ENCODE results near the gene PHF14.
A peak's percentile ranks its signal among the peaks of the same experiment; 100 is the strongest.

Gene PHF14

GRCh38 chr7:11206177-11206899 lies 232.7 kb downstream of the PHF14 start:
- DNase-seq (ENCODE audit: low read depth in 3 of 3, low spot score in 1 of 3) = no peak

- no peak for DNase-seq (ENCODE audit: low read depth in 3 of 3, low spot score in 1 of 3)
Measured at GRCh38 chr7:11207565-11207964, 233.9 kb downstream of the PHF14 start.

- no peak for DNase-seq (ENCODE audit: low read depth in 3 of 3, low spot score in 1 of 3)
Measured at GRCh38 chr7:11208883-11209465, 235.3 kb downstream of the PHF14 start.

- no peak for DNase-seq (ENCODE audit: low read depth in 3 of 3, low spot score in 1 of 3)
Measured at GRCh38 chr7:11210374-11210773, 236.7 kb downstream of the PHF14 start.

GRCh38 chr7:11212080-11212711 lies 238.5 kb downstream of the PHF14 start:
- peak in 1 of 3 donors; percentile 3 for DNase-seq (ENCODE audit: low read depth in 3 of 3, low spot score in 1 of 3)

- DNase-seq (ENCODE audit: low read depth in 3 of 3, low spot score in 1 of 3) = no peak
Measured at GRCh38 chr7:11212816-11213215, 239.1 kb downstream of the PHF14 start.

- no peak for DNase-seq (ENCODE audit: low read depth in 3 of 3, low spot score in 1 of 3)
Measured at GRCh38 chr7:11213266-11213665, 239.6 kb downstream of the PHF14 start.

- DNase-seq (ENCODE audit: low read depth in 3 of 3, low spot score in 1 of 3) = no peak
Measured at GRCh38 chr7:11216276-11216675, 242.6 kb downstream of the PHF14 start.

GRCh38 chr7:11217848-11218565 lies 244.3 kb downstream of the PHF14 start:
- DNase-seq (ENCODE audit: low read depth in 3 of 3, low spot score in 1 of 3) = no peak
